Fibroblast of lung (primary cell): ENCODE results near the gene SLC29A4. TPM values are rescaled to one million over a fixed set of nuclear protein-coding genes. Genes with fewer than 3 reads are reported as not detected.
"Not testable (repeated sequence)": the region's sequence is repeated elsewhere in the genome, so short reads cannot be mapped to it uniquely, and the experiment has no call there.

Experiments
- DNase-seq, 2 donors: peaks; one replicate each; pipeline versions ENCODE4 v3.0.0 to v3.0.0-alpha.2; 2010; ENCODE audit warnings: low read depth in 2 of 2
- H2AFZ ChIP-seq: 2 replicates; pipeline ENCODE4 v1.5.1; 2012; ENCODE audit warnings: low read length, control low read depth, inconsistent platforms
- H3K27ac ChIP-seq: 2 replicates; pipeline ENCODE4 v1.5.1; 2011; ENCODE audit warnings: low read length, control low read depth; ENCODE audit not compliant: insufficient read depth
- H3K27me3 ChIP-seq: 2 replicates; pipeline ENCODE4 v1.5.1; 2011; ENCODE audit warnings: mild to moderate bottlenecking, low read length; ENCODE audit not compliant: control insufficient read depth, insufficient read depth
- H3K36me3 ChIP-seq: 2 replicates; pipeline ENCODE4 v1.5.1; 2011; ENCODE audit warnings: low read length; ENCODE audit not compliant: control insufficient read depth, insufficient read depth
- H3K4me1 ChIP-seq: 2 replicates; pipeline ENCODE4 v1.5.1; 2011; ENCODE audit warnings: low read length; ENCODE audit not compliant: control insufficient read depth, insufficient read depth; ENCODE audit errors: extremely low read depth
- H3K4me2 ChIP-seq: 2 replicates; pipeline ENCODE4 v1.5.1; 2011; ENCODE audit warnings: low read length, control low read depth; ENCODE audit not compliant: insufficient read depth; ENCODE audit errors: extremely low read depth
- H3K4me3 ChIP-seq, 4 experiments: fragments of 200-600 bp in 1 of 4; sonication (generic) in 1 of 4; replicated peaks in 1 of 4; 2 replicates each; pipeline ENCODE4 v1.5.1; 2011 to 2016; ENCODE audit warnings: low read length in 4 of 4, low read depth in 3 of 4, mild to moderate bottlenecking in 3 of 4, control low read depth in 2 of 4, inconsistent platforms in 1 of 4, mixed read lengths in 1 of 4; ENCODE audit not compliant: insufficient read depth in 1 of 4; ENCODE audit errors: control extremely low read depth in 1 of 4
- H3K79me2 ChIP-seq: 2 replicates; pipeline ENCODE4 v1.5.1; 2012; ENCODE audit warnings: mild to moderate bottlenecking, low read length, inconsistent platforms; ENCODE audit not compliant: control insufficient read depth, insufficient read depth
- H3K9ac ChIP-seq: 2 replicates; pipeline ENCODE4 v1.5.1; 2011; ENCODE audit warnings: mild to moderate bottlenecking, low read length, control low read depth; ENCODE audit not compliant: insufficient read depth
- H3K9me3 ChIP-seq: 2 replicates; pipeline ENCODE4 v1.5.1; 2012; ENCODE audit warnings: low read depth, low read length; ENCODE audit not compliant: control insufficient read depth, insufficient read depth
- H4K20me1 ChIP-seq: 2 replicates; pipeline ENCODE4 v1.5.1; 2011; ENCODE audit warnings: low read length; ENCODE audit not compliant: control insufficient read depth, insufficient read depth; ENCODE audit errors: extremely low read depth
- EZH2 ChIP-seq: IDR thresholded peaks from 2 replicates; pipeline ENCODE4 v1.5.1; 2012; ENCODE audit warnings: low read length, control low read depth, mild to moderate bottlenecking; ENCODE audit errors: missing control alignments
- polyA plus RNA-seq, 2 donors: library from polyadenylated mRNA; depleted of rRNA in 1 of 2; stranded (reverse) in 1 of 2; unstranded in 1 of 2; fragments of >200 nt; gene quantifications; 2 replicates each; pipeline ENCODE4 v1.2.1, GENCODE V29; 2011 to 2012; ENCODE audit warnings: missing spikeins in 1 of 2
- total RNA-seq: library from RNA; depleted of rRNA; stranded (reverse); fragments of >200 nt; gene quantifications from 2 replicates; pipeline ENCODE4 v1.2.1, GENCODE V29; 2014
- TF ChIP-seq, protein P1 (sequence below), 2 donors: IDR thresholded peaks in 1 of 2; conservative IDR thresholded peaks in 1 of 2; 1 replicate in 1 of 2; 2 replicates in 1 of 2; pipeline ENCODE4 v1.5.1; 2011 to 2012; ENCODE audit warnings: low read length in 2 of 2, control low read depth in 1 of 2, inconsistent platforms in 1 of 2, low read depth in 1 of 2, mild to moderate bottlenecking in 1 of 2

Gene SLC29A4
- total and polyA plus RNA-seq, 2 donors (not counting 1 experiment from before 2014, with no cell fraction given): 1.0 to 5.1 TPM

DNA sequence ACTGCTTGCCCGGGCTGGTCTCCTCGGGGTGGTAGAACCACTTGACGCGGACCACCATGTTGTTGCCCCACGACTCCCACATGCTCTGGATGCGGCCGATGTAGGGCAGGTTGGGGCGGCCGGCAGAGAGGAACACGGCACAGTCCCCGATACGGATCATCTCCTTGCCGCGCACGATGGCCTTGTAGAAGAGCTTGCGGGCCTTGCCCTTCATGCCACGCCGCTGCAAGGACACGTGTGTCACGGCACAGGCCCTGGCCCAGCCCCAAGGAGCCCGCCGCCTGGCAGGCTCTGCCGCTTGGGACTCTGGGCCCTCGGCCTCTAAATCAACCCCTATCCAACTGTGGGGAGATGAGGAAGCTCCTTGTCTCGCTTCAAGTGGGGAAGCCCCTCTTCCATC is 26.4 kb downstream of the SLC29A4 start:
- no peaks in the 10 kb centered on the region for H3K9me3 ChIP-seq
- no peak overlapping the region for H3K9ac ChIP-seq
- no peak for TF ChIP-seq EZH2
- TF ChIP-seq, protein P1, sequence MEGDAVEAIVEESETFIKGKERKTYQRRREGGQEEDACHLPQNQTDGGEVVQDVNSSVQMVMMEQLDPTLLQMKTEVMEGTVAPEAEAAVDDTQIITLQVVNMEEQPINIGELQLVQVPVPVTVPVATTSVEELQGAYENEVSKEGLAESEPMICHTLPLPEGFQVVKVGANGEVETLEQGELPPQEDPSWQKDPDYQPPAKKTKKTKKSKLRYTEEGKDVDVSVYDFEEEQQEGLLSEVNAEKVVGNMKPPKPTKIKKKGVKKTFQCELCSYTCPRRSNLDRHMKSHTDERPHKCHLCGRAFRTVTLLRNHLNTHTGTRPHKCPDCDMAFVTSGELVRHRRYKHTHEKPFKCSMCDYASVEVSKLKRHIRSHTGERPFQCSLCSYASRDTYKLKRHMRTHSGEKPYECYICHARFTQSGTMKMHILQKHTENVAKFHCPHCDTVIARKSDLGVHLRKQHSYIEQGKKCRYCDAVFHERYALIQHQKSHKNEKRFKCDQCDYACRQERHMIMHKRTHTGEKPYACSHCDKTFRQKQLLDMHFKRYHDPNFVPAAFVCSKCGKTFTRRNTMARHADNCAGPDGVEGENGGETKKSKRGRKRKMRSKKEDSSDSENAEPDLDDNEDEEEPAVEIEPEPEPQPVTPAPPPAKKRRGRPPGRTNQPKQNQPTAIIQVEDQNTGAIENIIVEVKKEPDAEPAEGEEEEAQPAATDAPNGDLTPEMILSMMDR (conservative IDR thresholded peaks at IDR 0.05 in 1 of 2, IDR thresholded peaks at IDR 0.05 in 1 of 2; ENCODE audit: low read depth in 1 of 2, low read length in 2 of 2): no peak
- no peak for DNase-seq
- H3K27me3 ChIP-seq: no peaks in the 10 kb centered on the region
- H3K4me2 ChIP-seq: no peak overlapping the region
- H3K4me1 ChIP-seq: no peaks in the 10 kb centered on the region
- H3K36me3 ChIP-seq: peaks cover 8% of the 10 kb centered on the region
- no peak overlapping the region for H3K4me3 ChIP-seq
- no peak overlapping the region for H3K27ac ChIP-seq
- H2AFZ ChIP-seq: no peak overlapping the region
- no peaks in the 10 kb centered on the region for H4K20me1 ChIP-seq
- no peaks in the 10 kb centered on the region for H3K79me2 ChIP-seq

DNA sequence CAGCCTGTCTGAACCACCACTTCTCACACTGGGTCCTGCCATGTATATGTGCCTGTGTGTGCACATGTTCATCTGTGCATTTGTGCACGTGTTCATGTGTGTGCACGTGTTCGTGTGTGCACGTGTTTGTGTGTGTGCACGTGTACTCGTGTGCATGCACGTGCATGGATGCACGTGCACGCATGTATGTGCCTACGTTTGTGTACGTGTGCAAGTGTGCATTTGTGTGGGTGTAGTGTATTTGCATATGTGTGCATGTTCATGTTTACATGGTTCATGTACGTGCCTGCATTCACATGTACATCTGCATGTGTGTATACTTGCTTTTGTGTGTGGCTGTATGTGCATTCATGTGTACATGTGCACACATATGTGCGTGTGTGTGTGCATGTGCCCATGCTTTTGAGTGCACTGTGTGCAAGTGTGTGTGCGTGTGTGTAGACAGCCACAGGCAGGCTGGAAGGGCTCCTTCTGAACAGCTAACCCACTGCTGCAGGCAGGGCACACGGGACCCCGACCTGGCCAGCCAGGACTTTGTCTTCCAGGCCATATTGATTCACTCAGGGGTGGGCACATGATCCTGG is 28.2 kb downstream of the SLC29A4 start:
- Histone ChIP-seq H3K79me2 (no peaks in the 10 kb centered on the region), H2AFZ (no peak overlapping the region), H3K9me3 (no peaks in the 10 kb centered on the region), H3K4me2 (no peak overlapping the region), H3K9ac (no peak overlapping the region), H4K20me1 (no peaks in the 10 kb centered on the region), H3K4me3 (no peak overlapping the region), H3K4me1 (no peaks in the 10 kb centered on the region), H3K27ac (no peak overlapping the region), H3K36me3 (peaks cover 10% of the 10 kb centered on the region), H3K27me3 (no peaks in the 10 kb centered on the region)
- DNase-seq: no peak
- TF ChIP-seq, protein P1 (conservative IDR thresholded peaks at IDR 0.05 in 1 of 2, IDR thresholded peaks at IDR 0.05 in 1 of 2; ENCODE audit: low read depth in 1 of 2, low read length in 2 of 2): no peak
- no peak for TF ChIP-seq EZH2

DNA sequence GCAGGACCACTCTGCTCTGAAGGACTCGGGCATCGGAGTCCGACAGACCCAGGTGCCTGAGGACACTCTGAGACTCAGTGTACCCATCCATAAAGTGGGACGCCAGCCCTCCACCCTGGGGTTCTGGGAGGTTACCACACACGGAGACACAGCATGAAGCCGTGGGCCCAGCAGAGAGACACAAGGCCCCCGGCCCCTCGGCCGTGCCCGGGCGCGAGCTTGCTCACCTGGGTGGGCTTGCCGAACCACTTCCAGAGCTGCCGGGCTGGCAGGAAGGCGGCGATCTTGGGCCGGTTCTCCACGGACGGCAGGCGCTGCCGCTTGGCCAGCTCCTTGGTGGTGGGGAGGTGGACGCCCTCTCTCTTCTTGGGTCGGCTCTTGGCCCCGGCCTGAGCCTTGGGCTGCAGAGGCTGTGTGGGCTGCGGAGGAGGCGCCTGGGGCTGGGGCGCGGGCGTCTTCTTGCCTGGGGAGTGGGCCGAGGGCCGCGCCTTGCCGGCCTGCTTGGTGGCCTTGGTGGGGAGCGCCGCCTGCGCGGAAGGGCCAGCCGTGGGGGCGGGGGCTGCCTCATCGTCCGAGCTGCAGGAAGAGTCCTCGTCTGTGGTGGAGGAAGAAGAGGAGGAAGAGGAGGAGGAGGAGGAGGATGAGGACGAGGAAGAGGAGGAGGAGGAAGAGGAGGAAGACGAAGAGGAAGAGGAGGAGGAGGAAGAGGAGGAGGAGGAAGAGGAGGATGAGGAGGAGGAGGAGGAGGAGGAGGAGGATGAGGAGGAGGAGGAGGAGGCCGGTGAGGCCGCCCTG is 29.7 kb downstream of the SLC29A4 start:
- not testable (repeated sequence) for H2AFZ ChIP-seq, H4K20me1 ChIP-seq, H3K9ac ChIP-seq, H3K4me2 ChIP-seq, H3K79me2 ChIP-seq, H3K27me3 ChIP-seq, DNase-seq, H3K4me3 ChIP-seq, H3K4me1 ChIP-seq, H3K27ac ChIP-seq, H3K36me3 ChIP-seq, H3K9me3 ChIP-seq

DNA sequence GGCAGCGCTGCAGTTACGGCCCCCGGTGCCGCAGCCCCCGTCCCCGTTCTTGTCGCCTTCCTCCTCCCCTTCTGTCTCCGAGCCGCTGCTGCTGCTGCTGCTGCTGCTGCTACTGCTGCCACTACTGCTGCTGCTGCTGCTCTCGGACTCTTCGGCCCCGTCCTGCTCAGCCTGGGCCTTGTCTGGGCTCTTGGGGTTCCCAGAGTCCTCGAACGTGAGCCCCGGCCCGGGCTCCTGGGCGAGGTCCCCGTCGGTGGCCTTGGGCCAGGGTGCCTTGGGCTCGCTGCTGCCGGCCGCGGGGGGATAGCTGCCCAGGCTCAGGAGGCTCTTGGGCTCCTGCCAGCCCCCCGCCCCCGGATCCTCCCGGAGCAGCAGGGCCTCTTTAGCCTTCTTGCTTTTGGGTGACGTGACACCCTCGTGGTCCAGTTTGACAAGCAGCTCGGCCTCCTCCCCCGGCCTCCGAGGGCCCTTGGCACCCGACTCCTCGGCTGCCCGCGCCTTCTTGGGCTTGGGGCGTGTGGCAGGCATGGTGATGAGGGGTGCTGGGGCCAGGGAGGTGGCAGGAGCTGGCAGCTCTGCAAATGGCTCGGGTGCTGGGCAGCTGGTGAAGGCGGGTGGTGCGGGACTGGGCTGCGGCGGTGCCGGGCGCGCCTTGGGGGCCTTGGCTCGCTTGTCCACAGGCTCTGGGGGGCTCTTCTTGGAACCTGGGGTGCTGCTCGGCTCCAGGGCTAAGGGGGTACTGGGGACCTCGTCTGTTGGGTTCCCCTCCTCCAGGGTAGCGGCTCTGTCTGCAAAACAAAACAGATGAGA is 30.5 kb downstream of the SLC29A4 start:
- not testable (repeated sequence) for H3K4me1 ChIP-seq, H3K79me2 ChIP-seq, H3K9ac ChIP-seq, DNase-seq, H2AFZ ChIP-seq, H3K9me3 ChIP-seq, H3K4me3 ChIP-seq, H3K36me3 ChIP-seq, H3K27ac ChIP-seq, H3K4me2 ChIP-seq, H3K27me3 ChIP-seq, H4K20me1 ChIP-seq
